Measurements from ENCODE around the gene ATP11B.

ATP11B gene

GRCh38 chr3:182965861-182966366, 172.6 kb downstream of the ATP11B start:
- TF ChIP-seq, protein P1, sequence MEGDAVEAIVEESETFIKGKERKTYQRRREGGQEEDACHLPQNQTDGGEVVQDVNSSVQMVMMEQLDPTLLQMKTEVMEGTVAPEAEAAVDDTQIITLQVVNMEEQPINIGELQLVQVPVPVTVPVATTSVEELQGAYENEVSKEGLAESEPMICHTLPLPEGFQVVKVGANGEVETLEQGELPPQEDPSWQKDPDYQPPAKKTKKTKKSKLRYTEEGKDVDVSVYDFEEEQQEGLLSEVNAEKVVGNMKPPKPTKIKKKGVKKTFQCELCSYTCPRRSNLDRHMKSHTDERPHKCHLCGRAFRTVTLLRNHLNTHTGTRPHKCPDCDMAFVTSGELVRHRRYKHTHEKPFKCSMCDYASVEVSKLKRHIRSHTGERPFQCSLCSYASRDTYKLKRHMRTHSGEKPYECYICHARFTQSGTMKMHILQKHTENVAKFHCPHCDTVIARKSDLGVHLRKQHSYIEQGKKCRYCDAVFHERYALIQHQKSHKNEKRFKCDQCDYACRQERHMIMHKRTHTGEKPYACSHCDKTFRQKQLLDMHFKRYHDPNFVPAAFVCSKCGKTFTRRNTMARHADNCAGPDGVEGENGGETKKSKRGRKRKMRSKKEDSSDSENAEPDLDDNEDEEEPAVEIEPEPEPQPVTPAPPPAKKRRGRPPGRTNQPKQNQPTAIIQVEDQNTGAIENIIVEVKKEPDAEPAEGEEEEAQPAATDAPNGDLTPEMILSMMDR (IDR thresholded peaks at IDR 0.05; ENCODE audit: low read depth, low read length) = no peak
- DNase-seq (ENCODE audit: extremely low read depth, low read depth) = no peak

DNA sequence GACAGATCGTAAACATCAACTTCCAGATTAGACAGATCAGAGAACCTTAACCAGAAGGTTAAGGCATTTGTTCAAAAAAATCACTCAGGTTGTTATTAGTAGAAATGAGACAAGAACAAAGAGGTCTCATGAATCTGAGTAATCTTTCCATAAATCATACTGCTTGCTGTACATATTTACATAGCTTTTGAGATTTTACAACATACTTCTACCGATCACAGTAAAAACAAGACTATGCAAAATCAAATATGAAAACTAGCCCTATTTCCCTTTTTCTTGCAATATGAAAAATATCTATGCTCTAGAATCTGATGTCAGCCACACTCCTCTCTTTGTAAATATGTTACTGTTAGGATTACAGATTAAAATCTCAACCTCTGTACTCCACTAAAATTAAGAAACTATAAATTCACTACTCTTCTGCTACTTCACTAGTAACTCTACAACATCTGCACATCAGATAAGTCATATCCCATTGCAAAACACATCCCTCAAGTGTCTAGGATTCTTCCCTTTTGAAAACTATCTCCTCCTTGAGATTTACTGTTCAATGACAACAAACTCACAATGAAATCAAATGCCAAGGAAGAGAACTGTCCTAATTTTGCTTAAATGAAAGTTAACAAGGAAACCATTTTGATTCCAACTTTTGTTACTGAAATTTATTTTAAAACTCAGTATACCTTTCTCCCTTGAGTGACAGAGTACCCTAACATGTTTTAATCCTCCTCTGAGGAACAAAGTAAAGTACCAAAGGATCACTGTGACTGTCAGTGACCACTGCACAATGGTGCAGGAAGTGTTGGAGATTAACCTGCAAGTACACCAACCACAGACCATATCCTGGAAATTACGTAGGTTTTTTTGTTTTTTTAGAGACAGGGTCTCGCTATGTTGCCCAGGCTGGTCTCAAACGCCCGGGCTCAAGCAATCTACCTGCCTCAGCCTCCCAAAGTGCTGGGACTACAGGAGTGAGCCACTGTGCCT, 174.2 kb downstream of the ATP11B start:
- DNase-seq (ENCODE audit: extremely low read depth, low read depth) = no peak
- TF ChIP-seq, protein P1 (IDR thresholded peaks at IDR 0.05; ENCODE audit: low read depth, low read length) = no peak

DNA sequence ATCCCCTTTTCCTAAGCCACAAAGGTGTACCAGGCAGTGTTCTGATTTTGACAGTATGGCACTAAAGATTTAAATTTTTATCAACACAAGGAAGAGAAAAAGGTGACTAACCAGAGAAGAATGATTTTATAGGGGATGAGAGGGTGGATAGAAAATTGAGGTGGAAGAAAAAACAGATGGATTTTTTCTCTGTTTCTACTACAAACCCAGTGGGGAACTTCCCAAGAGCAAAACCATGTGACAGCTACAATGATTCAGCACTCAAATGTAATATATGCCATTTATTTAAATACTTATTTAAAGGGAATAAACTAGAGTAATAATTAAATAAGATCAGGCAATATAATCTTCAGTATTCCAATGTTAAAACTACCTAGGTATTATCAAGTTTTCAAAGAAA, 176.0 kb downstream of the ATP11B start:
- no peak for DNase-seq (ENCODE audit: extremely low read depth, low read depth)
- TF ChIP-seq, protein P1 (IDR thresholded peaks at IDR 0.05; ENCODE audit: low read depth, low read length) = no peak

- TF ChIP-seq, protein P1 (IDR thresholded peaks at IDR 0.05; ENCODE audit: low read depth, low read length) = no peak
- no peak for DNase-seq (ENCODE audit: extremely low read depth, low read depth)
Measured at GRCh38 chr3:182969853-182970252, 176.5 kb downstream of the ATP11B start.

DNA sequence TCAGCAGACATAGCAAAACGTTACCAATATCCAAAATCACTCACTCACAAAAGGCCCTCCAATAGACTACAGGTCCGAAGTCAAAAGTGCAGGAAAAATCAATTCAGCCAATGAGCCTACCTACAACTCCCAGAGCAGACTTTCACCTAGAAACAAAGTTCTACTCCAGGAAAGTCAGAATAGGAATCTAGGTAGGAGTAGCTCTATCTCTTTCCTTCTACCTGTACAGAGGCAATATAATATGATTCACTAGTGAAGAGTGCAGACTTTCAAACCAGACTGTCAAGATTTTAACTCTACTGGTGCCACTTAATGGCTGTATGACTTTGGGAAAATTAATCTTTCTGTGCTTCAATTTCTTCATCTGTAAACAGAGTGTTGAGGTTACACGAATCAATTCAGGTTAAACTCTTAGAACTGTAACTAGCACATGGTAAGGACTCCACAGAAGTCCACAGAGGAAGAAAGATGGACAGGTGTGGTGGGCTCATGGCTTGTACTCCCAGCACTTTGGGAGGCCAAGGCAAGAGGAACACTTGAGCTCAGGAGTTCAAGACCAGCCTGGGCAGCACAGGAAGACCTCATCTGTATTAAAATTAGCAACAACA, 177.6 kb downstream of the ATP11B start:
- DNase-seq (ENCODE audit: extremely low read depth, low read depth) = no peak
- TF ChIP-seq, protein P1 (IDR thresholded peaks at IDR 0.05; ENCODE audit: low read depth, low read length) = no peak
